Measurements from ENCODE around the gene CYYR1.

DNA sequence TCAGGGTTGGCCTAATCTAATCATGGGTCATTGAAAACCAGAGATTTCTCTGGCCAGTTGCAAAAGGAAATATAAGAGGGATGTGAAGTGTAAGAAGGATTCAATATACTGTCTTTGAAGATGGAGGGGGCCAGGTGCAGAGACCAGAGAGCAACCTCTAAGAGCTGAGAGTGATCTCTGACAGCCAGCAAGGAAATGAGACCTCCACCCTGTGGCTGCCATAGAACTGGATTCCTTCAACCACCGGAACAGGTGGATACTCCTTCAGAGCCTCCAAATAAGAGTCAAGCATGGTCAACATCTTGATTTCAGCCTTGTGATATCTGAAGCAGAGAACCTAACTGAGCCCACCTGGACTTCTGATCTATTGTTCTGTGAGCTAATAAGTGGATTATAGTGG is 128.4 kb downstream of the CYYR1 start:
- TF ChIP-seq, protein P1, sequence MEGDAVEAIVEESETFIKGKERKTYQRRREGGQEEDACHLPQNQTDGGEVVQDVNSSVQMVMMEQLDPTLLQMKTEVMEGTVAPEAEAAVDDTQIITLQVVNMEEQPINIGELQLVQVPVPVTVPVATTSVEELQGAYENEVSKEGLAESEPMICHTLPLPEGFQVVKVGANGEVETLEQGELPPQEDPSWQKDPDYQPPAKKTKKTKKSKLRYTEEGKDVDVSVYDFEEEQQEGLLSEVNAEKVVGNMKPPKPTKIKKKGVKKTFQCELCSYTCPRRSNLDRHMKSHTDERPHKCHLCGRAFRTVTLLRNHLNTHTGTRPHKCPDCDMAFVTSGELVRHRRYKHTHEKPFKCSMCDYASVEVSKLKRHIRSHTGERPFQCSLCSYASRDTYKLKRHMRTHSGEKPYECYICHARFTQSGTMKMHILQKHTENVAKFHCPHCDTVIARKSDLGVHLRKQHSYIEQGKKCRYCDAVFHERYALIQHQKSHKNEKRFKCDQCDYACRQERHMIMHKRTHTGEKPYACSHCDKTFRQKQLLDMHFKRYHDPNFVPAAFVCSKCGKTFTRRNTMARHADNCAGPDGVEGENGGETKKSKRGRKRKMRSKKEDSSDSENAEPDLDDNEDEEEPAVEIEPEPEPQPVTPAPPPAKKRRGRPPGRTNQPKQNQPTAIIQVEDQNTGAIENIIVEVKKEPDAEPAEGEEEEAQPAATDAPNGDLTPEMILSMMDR (IDR thresholded peaks at IDR 0.05), result no peak
- TF ChIP-seq POLR2AphosphoS5 (IDR thresholded peaks at IDR 0.05), result no peak
- no peak for TF ChIP-seq POLR2A (IDR thresholded peaks at IDR 0.05)

Data from suprapubic skin (tissue), 4 donors.